HG03575 (cell line): ENCODE results near the gene NWD2.
"Not testable (repeated sequence)": the region's sequence is repeated elsewhere in the genome, so short reads cannot be mapped to it uniquely, and the experiment has no call there.

ENCODE experiments used
- ATAC-seq: cut with Tn5 transposase; IDR thresholded peaks from one replicate; pipeline ENCODE4 v1.9.1; 2021; ENCODE audit not compliant: unreplicated experiment, insufficient number of reproducible peaks, low FRiP score; ENCODE audit errors: extremely low read depth

NWD2 gene, protein sequence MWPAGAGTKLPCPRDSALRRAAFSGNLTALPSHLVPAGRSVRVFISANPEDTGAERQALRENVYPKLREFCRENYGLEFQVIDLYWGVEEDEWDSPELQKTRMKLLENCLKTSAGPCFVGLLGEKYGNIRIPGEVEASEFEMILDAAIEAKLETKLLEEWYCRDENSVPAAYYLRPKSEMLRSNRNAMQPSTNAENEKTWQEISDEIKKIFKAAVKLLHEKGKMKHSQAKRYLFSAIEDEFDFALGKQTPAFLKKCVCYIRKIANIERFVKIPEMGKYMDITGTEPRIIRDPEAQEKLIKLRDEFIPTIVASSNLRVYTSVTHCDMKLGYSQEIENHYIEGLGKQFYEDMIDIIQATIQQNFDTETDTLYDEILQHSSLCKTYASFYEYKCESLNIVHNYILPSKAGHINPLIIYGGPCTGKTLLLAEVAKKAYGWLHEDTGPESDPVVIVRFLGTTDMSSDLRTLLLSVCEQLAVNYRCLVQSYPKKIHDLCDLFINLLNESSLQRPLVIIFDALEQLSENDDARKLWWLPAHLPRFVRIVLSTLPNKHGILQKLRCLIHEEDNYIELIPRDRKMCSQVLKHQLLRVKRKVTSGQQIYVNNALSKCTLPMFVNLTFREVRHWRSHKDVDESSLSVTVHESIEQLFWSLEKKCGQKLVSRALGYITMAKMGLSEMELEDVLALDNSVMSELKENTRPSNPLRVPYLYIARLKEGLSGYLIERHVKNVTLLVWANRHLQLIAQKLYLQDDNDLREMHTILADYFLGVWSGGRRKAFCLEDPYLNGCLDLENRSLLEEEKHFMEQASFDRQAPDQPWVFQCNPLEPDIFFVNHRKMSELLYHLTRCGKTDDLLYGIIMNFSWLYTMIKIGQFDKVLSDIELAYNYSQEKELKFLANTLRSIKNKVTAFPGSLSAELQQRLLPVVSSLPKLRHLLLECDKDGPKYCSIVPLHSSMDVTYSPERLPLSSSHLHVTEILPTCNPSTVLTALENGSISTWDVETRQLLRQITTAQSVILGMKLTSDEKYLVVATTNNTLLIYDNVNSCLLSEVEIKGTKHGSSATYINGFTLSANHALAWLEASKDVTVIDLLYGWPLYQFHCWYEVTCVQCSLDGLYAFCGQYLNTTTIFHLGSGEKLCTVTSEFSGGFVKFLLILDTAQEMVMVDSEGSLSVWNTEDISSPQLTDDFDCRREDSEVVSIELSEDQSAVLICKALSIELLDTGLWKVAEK (N-terminal part only)

DNA sequence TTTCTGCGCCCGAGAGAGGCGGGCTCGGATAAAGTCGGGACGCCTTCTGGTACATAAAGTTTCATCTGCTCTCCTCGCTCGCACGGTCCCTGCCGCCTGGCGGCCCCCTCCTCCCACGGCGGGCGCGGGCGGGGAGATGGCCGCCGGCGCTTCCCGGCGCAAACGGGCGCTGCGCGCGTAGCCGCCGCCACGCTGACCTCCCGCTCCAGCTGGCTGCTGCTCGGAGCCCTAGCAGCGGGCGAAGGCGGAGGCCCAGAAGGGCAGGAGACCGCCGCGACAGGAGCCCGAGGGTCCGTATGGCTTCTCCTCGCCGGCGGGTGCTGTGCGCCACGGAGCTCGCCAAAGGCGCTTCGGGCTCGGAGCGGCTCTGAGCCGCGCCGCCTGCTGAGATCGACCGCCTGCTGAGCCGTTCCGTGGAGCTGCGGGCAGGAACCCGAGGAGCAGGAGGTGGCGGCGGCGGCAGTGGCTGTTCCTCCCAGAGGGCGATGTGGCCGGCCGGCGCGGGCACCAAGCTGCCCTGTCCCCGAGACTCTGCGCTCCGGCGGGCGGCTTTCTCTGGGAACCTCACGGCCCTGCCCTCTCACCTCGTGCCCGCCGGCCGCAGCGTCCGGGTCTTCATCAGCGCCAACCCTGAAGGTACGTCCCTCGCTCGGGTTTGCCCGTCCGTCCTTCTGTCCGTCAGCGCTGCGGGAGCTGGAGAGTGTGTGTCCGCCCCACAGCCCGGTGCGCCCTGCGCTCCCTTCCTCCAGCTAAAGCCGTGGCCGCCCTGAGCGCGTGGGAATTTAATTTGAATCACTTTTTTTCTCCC lies at the start of gene NWD2:
Gene NWD2 (plus strand): TSS at position 161 of the 808 bp plus-strand sequence. CDS start 325 bp downstream, at position 486.
- no peak for ATAC-seq

DNA sequence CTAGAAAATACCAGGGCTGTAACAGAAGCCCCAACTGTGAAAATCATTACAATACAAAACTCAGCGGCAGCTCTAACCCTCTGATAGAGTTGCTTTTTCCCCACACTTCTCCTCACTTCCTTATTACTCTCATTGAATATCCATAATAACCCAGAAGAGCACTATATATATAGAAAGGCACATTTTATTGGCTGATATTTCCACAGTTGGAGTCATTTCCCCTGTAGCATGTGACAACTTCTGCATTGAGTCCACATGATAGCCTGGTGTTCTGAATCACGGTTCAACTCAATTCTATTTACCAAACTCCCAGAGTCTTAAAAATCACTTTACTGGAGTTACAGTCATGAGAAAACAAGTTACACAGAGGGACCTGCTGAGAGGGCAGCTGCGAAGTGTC lies 46.6 kb upstream of the NWD2 start:
- ATAC-seq, result no peak

DNA sequence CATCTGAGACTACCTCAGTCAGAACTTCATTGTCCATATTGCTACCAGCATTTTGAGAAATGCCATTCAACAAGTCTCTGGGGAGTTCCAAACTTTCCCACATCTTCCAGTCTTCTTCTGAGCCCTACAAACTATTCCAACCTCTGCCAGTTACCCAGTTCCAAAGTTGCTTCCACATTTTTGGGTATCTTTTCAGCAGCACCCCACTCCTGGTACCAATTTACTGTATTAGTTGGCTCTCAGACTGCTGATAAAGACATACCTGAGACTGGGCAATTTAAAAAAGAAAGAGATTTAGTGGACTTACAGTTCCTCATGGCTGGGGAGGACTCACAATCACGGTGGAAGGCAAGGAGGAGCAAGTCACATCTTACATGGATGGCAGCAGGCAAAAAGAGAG lies 39.8 kb upstream of the NWD2 start:
- ATAC-seq, result not testable (repeated sequence)

- no peak for ATAC-seq
These were observed 28.3 kb upstream of the NWD2 start for GRCh38 chr4:37216209-37216608.

GRCh38 chr4:37219242-37219641 lies 25.3 kb upstream of the NWD2 start:
- ATAC-seq, result no peak

DNA sequence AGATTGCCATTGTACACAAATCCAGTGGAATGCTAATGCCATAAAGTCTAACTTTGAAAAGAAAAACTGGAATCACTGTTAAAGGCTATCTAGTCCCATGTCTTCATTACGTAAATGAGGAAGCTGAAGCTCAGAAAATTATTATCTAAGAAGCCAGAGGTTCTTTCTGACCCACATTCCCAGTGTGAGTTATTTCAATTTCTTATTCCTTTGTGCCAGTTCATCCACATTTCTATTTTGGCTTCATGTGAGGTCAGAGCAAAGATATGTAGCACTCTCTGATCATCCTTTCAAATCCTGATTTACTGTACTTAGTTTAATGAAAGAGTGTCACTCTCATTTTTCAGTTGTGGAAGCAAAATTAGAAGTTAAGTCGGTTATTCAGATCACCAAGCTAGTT lies 24.6 kb upstream of the NWD2 start:
- no peak for ATAC-seq

DNA sequence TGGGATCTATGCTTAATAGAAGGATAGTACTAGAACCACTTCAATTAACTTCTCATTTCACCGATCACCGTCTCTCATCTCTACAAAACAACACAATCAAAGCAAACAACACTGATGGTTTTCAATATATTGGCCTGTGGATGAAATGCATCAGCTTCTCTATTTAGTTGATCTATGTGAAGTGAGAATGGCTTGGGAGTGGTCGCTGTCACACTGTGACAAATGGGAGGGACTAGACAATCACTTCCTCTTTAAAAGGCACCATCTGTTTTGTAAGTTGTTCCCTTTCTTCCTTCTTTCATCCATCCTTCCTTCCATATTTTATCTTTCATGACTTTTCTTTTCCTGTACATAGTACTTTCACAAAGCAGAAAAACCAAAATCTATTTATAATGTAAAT lies 23.9 kb upstream of the NWD2 start:
- ATAC-seq, result no peak

GRCh38 chr4:37223732-37224131 lies 20.8 kb upstream of the NWD2 start:
- ATAC-seq, result no peak

DNA sequence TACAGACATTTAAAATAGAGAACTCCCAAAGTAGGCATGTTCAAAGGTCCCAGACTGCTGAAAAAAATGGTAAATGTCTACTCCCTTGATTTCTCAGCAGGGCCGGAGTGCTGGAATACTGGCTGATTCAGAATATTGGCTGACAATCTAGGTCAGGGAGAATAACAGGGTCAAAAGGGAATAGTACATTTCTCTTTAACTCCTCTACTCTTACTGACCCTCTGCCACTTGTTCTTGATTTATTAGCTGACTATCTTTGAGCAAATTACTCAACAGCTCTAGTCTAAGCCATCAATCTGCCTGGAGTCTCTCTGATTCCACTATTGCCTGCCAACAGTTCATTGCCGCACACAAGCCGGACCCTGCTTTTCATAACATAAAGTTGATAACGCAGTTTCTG lies 19.7 kb upstream of the NWD2 start:
- no peak for ATAC-seq

GRCh38 chr4:37225778-37226177 lies 18.8 kb upstream of the NWD2 start:
- ATAC-seq, result no peak

DNA sequence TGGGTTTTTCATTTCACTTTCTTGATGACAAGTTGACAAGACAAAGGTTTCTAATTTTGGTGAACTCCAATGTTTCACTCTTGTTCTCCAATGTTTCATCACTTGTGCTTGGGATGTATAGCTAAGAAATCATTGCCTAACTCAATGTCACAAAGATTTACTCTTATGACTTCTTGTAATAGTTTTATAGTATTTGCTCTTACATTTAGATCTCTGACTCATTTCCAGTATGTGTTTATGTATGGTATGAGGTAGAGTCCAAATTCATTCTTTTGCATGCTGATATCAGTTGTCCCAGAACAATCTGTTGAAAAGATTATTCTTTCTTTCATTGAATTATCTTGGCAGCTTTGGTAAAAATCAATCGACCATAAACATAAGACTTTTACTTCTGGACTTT lies 12.2 kb upstream of the NWD2 start:
- no peak for ATAC-seq

- no peak for ATAC-seq
These were observed 8.4 kb upstream of the NWD2 start for GRCh38 chr4:37236165-37236564.

GRCh38 chr4:37241647-37242046 lies 2.9 kb upstream of the NWD2 start:
- ATAC-seq, result no peak

GRCh38 chr4:37243051-37243450 lies 1.5 kb upstream of the NWD2 start:
- no peak for ATAC-seq

DNA sequence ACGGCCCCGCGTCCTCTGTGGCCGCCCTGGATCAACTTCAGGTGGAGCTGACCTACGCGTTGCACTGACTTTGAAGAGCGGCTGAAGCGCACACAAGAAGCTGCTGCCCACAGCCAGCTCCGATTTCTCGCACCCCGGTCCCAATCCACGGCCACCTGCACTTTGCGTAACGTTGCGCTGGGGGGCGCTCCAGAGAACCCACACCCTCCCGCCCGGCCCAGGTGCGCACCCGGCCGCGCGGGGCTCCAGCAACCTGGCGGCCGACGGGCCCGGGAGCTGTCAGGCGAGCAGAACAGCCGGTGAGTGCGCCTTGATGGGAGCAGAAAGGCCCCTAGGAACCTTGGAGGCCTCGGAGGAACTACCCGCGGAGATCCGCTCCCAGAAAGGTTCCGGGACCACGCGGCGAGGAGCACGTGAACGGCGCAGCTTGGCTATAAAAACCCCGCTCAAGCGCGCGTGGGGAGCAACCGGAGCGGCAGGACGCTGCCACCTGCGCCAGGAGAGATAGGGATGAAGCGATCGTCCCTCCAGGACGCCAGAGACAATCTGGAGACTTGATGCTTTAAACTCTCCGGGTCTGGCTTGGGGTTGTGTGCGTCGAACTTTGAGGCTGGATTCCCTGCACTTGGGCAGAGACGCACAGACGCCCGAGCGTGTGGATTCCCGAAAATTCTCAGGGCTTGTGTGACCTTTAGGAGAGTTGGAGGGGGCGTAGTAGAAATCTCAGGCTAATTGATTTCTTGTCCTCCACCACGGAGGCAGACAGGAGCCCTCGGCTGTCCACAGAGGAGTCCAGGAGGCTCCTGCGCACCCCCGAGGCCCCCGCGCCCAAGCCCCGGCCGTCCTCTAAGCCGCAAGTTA lies 591 bp upstream of the NWD2 start:
- ATAC-seq, result no peak

- no peak for ATAC-seq
These were observed 930 bp downstream of the NWD2 start for GRCh38 chr4:37245391-37245954.

- ATAC-seq, result no peak
These were observed 2.3 kb downstream of the NWD2 start for GRCh38 chr4:37246891-37247290.

DNA sequence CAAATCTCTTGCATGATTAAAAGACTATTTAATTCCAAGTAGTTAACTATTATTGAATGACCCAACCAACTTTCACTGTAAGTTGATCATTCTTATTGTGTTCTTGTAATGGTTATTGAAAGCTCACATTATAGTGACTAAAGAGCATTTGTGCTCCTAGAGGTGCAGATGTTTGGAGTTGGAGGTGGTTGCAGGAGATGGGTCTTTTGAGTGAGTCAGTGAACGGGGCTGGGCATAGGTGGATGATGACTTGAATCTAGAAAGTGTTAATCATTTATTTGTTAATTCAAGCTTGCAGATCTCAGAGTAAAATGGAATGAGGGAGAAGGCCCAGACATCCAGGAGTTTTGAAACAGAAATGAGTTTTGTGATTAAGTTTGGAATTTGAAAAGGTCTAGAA lies 13.7 kb downstream of the NWD2 start:
- ATAC-seq, result no peak
